Astrocyte (in vitro differentiated cells and primary cell): Measurements from ENCODE around the gene ATG2B. TPM values are rescaled to one million over a fixed set of nuclear protein-coding genes. Genes with fewer than 3 reads are reported as not detected.

Experiments used
- DNase-seq: peaks from one replicate; pipeline ENCODE4 v3.0.0-alpha.2; 2010; ENCODE audit warnings: low read depth
- FAIRE-seq: peaks from 2 replicates; lab custom pipeline; 2011; peaks lifted over from hg19 to GRCh38; lab: Jason Lieb, UNC
- H2AFZ ChIP-seq: 2 replicates; pipeline ENCODE4 v1.6.0; 2012; ENCODE audit warnings: low read depth, low read length, inconsistent platforms
- H3K27ac ChIP-seq: 2 replicates; pipeline ENCODE4 v1.5.1; 2011; ENCODE audit warnings: low read depth, low read length, inconsistent platforms
- H3K27me3 ChIP-seq: 2 replicates; pipeline ENCODE4 v1.6.0; 2011; ENCODE audit warnings: low read length, inconsistent platforms; ENCODE audit not compliant: insufficient read depth
- H3K36me3 ChIP-seq: 2 replicates; pipeline ENCODE4 v1.5.1; 2011; ENCODE audit warnings: low read length, inconsistent platforms; ENCODE audit not compliant: insufficient read depth
- H3K4me1 ChIP-seq: 2 replicates; pipeline ENCODE4 v1.5.1; 2011; ENCODE audit warnings: low read length, inconsistent platforms; ENCODE audit not compliant: insufficient read depth
- H3K4me2 ChIP-seq: 2 replicates; pipeline ENCODE4 v1.6.0; 2012; ENCODE audit warnings: low read length, inconsistent platforms
- H3K4me3 ChIP-seq: 2 replicates; pipeline ENCODE4 v1.5.1; 2011; ENCODE audit warnings: low read depth, mild to moderate bottlenecking, low read length, inconsistent platforms; ENCODE audit not compliant: insufficient read depth
- H3K79me2 ChIP-seq: 2 replicates; pipeline ENCODE4 v1.6.0; 2012; ENCODE audit warnings: mild to moderate bottlenecking, low read length, inconsistent platforms; ENCODE audit not compliant: insufficient read depth
- H3K9ac ChIP-seq: 2 replicates; pipeline ENCODE4 v1.6.0; 2012; ENCODE audit warnings: mild to moderate bottlenecking, low read length, inconsistent platforms
- H3K9me3 ChIP-seq: 2 replicates; pipeline ENCODE4 v1.5.1; 2012; ENCODE audit warnings: low read depth, mild to moderate bottlenecking, low read length, inconsistent platforms; ENCODE audit not compliant: insufficient read depth
- H4K20me1 ChIP-seq: 2 replicates; pipeline ENCODE4 v1.6.0; 2012; ENCODE audit warnings: low read length, inconsistent platforms; ENCODE audit not compliant: insufficient read depth
- H3K27ac Mint-ChIP-seq: one replicate; pipeline ENCODE4 v1.8.0; 2021; ENCODE audit warnings: mild to moderate bottlenecking, mixed read lengths; ENCODE audit not compliant: unreplicated experiment
- H3K27me3 Mint-ChIP-seq: one replicate; pipeline ENCODE4 v1.8.0; 2021; ENCODE audit warnings: low read depth, mixed read lengths; ENCODE audit not compliant: unreplicated experiment
- H3K36me3 Mint-ChIP-seq: one replicate; pipeline ENCODE4 v1.8.0; 2021; ENCODE audit warnings: low read depth, mixed read lengths; ENCODE audit not compliant: unreplicated experiment
- H3K4me1 Mint-ChIP-seq: one replicate; pipeline ENCODE4 v1.8.0; 2021; ENCODE audit warnings: low read depth, mixed read lengths; ENCODE audit not compliant: unreplicated experiment
- H3K4me3 Mint-ChIP-seq: one replicate; pipeline ENCODE4 v1.8.0; 2021; ENCODE audit warnings: mild to moderate bottlenecking, moderate library complexity, mixed read lengths; ENCODE audit not compliant: unreplicated experiment
- H3K9me3 Mint-ChIP-seq: one replicate; pipeline ENCODE4 v1.8.0; 2021; ENCODE audit warnings: mild to moderate bottlenecking, mixed read lengths; ENCODE audit not compliant: unreplicated experiment
- CTCF ChIP-seq: IDR thresholded peaks from 2 replicates; pipeline ENCODE4 v1.5.1; 2011; ENCODE audit warnings: low read depth, mild to moderate bottlenecking, inconsistent platforms, low read length, moderate library complexity; ENCODE audit not compliant: insufficient read depth
- EZH2 ChIP-seq: IDR thresholded peaks from 2 replicates; pipeline ENCODE4 v1.6.1; 2012; ENCODE audit warnings: mild to moderate bottlenecking, low read length, inconsistent platforms; ENCODE audit not compliant: insufficient read depth
- total RNA-seq: library from RNA; stranded (reverse); gene quantifications from 2 replicates; pipeline ENCODE4 v1.2.1, GENCODE V29; 2021

Gene ATG2B
- total RNA-seq, 1 donor from 2014 or later, result 14.2 TPM

- no peaks in the 10 kb centered on the region for H3K27me3 ChIP-seq
- H3K9me3 ChIP-seq, result no peaks in the 10 kb centered on the region
- no peak for TF ChIP-seq EZH2
- TF ChIP-seq CTCF, result no peak
- Mint-ChIP-seq H3K36me3 (peaks cover 3% of the 10 kb centered on the region), H3K27me3 (no peaks in the 10 kb centered on the region), H3K27ac (no peak overlapping the region), H3K4me1 (no peaks in the 10 kb centered on the region), H3K4me3 (no peak overlapping the region), H3K9me3 (no peaks in the 10 kb centered on the region)
- H3K36me3 ChIP-seq, result no peaks in the 10 kb centered on the region
- H3K9ac ChIP-seq, result no peak overlapping the region
- no peak overlapping the region for H3K27ac ChIP-seq
- H3K79me2 ChIP-seq, result no peaks in the 10 kb centered on the region
- no peaks in the 10 kb centered on the region for H4K20me1 ChIP-seq
- no peak overlapping the region for H3K4me2 ChIP-seq
- H3K4me3 ChIP-seq, result no peak overlapping the region
- H2AFZ ChIP-seq, result no peak overlapping the region
- FAIRE-seq (no peak), DNase-seq (no peak)
- H3K4me1 ChIP-seq, result no peaks in the 10 kb centered on the region
Measured at GRCh38 chr14:96297997-96298515, 65.1 kb downstream of the ATG2B start.

GRCh38 chr14:96297000-96297399, 66.1 kb downstream of the ATG2B start:
- Histone ChIP-seq H3K4me2 (no peak overlapping the region), H3K9me3 (no peaks in the 10 kb centered on the region), H3K27ac (no peak overlapping the region), H3K9ac (no peak overlapping the region), H2AFZ (no peak overlapping the region), H4K20me1 (no peaks in the 10 kb centered on the region), H3K4me3 (no peak overlapping the region), H3K79me2 (no peaks in the 10 kb centered on the region), H3K4me1 (no peaks in the 10 kb centered on the region), H3K36me3 (peaks cover 5% of the 10 kb centered on the region), H3K27me3 (no peaks in the 10 kb centered on the region)
- Mint-ChIP-seq H3K4me3 (no peak overlapping the region), H3K4me1 (no peaks in the 10 kb centered on the region), H3K9me3 (no peaks in the 10 kb centered on the region), H3K27me3 (no peaks in the 10 kb centered on the region), H3K36me3 (peaks cover 3% of the 10 kb centered on the region), H3K27ac (no peak overlapping the region)
- no peak for FAIRE-seq
- TF ChIP-seq CTCF (peak; percentile 52), EZH2 (no peak)
- DNase-seq, result no peak

- Histone ChIP-seq H3K9me3 (no peaks in the 10 kb centered on the region), H2AFZ (no peak overlapping the region), H3K4me2 (no peak overlapping the region), H3K9ac (no peak overlapping the region), H3K27ac (no peak overlapping the region), H3K27me3 (no peaks in the 10 kb centered on the region), H3K36me3 (peaks cover 13% of the 10 kb centered on the region), H3K4me3 (no peak overlapping the region), H4K20me1 (no peaks in the 10 kb centered on the region), H3K4me1 (no peaks in the 10 kb centered on the region), H3K79me2 (no peaks in the 10 kb centered on the region)
- Mint-ChIP-seq H3K27me3 (no peaks in the 10 kb centered on the region), H3K4me1 (no peaks in the 10 kb centered on the region), H3K27ac (no peak overlapping the region), H3K9me3 (no peaks in the 10 kb centered on the region), H3K4me3 (no peak overlapping the region), H3K36me3 (peaks cover 7% of the 10 kb centered on the region)
- DNase-seq (no peak), FAIRE-seq (no peak)
- TF ChIP-seq EZH2 (no peak), CTCF (no peak)
Measured at GRCh38 chr14:96294246-96294645, 68.9 kb downstream of the ATG2B start.
